ENCODE measurements around the gene ZNF555. TPM values are rescaled to one million over a fixed set of nuclear protein-coding genes. Genes with fewer than 3 reads are reported as not detected.

The ZNF555 gene
- total and polyA plus RNA-seq, 2 of the 13 experiments (the other 11 are each of a cell fraction or from before 2014, with no cell fraction given): 5.0 to 8.0 TPM

GRCh38 chr19:2809387-2810140 is 31.7 kb upstream of the ZNF555 start (continued):
- TF ChIP-seq SAFB2 (CRISPR knock-in tag; IDR thresholded peaks at IDR 0.05; ENCODE audit: borderline replicate concordance, low read depth): no peak
- no peak for TF ChIP-seq POLR2G (IDR thresholded peaks at IDR 0.05; ENCODE audit: low read depth, low read length)
- TF ChIP-seq RBFOX2 (IDR thresholded peaks at IDR 0.05; ENCODE audit: low read depth, low read length): 0 out of 2 replicates have a peak, but pooled peaks have one; percentile 2
- no peak for TF ChIP-seq ADNP (CRISPR knock-in tag; IDR thresholded peaks at IDR 0.05)
- TF ChIP-seq ZIK1 (CRISPR knock-in tag; IDR thresholded peaks at IDR 0.05; ENCODE audit: borderline replicate concordance, low read depth): no peak
- no peak for TF ChIP-seq KLF16 (CRISPR knock-in tag; IDR thresholded peaks at IDR 0.05)

- no peak for ATAC-seq
- no peak for FAIRE-seq
- Histone ChIP-seq H3K9me3 (ENCODE audit: low read length) (no peaks in the 10 kb centered on the region), H2AFZ (ENCODE audit: low read length) (no peak overlapping the region), H3K4me2 (ENCODE audit: low read depth, low read length) (peak overlapping the region; percentile 30; the same call in 1 of the 2 replicates), H3K36me3 (replicated peaks in 1 of 2; ENCODE audit: control insufficient read depth in 1 of 2, insufficient read depth in 2 of 2, low read length in 2 of 2) (peaks cover 15 to 44% of the 10 kb centered on the region in 2 experiments; a peak in 4 of 5 replicates), H3K27ac (ENCODE audit: extremely low read length, insufficient read depth, low read length) (peak overlapping the region; percentile 66), H3K9ac (ENCODE audit: insufficient read depth, low read depth, low read length) (peak overlapping the region; percentile 54), H3K4me1 (ENCODE audit: insufficient read depth, low read length) (peaks cover 18% of the 10 kb centered on the region), H3K79me2 (ENCODE audit: insufficient read depth, low read length) (no peaks in the 10 kb centered on the region), H3K4me3 (replicated peaks in 1 of 3; ENCODE audit: insufficient read depth in 1 of 3, low read depth in 2 of 3, low read length in 3 of 3) (no peak overlapping the region), H3K27me3 (ENCODE audit: control insufficient read depth in 1 of 2, insufficient read depth in 2 of 2, low read length in 2 of 2) (no peaks in the 10 kb centered on the region), H4K20me1 (ENCODE audit: insufficient read depth, low read length) (no peaks in the 10 kb centered on the region)
- ChIA-PET POLR2A (interaction anchor here (0.9 to 2.5 kb wide), 8 partner anchors 9 to 56 kb away, joined by 3 to 18 read pairs (median 6); partner anchors contain the start of genes SGTA, THOP1, ZNF554 and ZNF555), CTCF (ENCODE audit: low intra/inter-chr PET ratio, low total read pairs) (no interaction called here)
- BruUV-seq (replicated peaks): no TSS peak
- 95% methylated on average over 21 of the region's 58 CpGs for WGBS (ENCODE audit: low lambda C conversion rate)
- in situ Hi-C loops (cut with HindIII; ENCODE audit: extremely low pct_ligation_motif_present, low pct_unique_long_range_greater_than_20kb): loop anchor here (10.0 kb wide), 1 partner anchor 64 kb away; no protein-coding TSS in a partner anchor
- intact Hi-C loops (cut with micrococcal nuclease; ENCODE audit: unreplicated experiment): no loop called here
- no peak for DNase-seq (ENCODE audit: low spot score)
- no peak for TF ChIP-seq SYNCRIP (IDR thresholded peaks at IDR 0.05; ENCODE audit: insufficient read depth, low read depth, low read length)
- TF ChIP-seq CERS6 (CRISPR knock-in tag; IDR thresholded peaks at IDR 0.05): no peak
- no peak for TF ChIP-seq ZNF607 (CRISPR knock-in tag; IDR thresholded peaks at IDR 0.05; ENCODE audit: borderline replicate concordance)
- TF ChIP-seq ZBTB20 (CRISPR knock-in tag; IDR thresholded peaks at IDR 0.05; ENCODE audit: borderline replicate concordance, low read depth): no peak
- TF ChIP-seq AGO2 (optimal IDR thresholded peaks at IDR 0.05; ENCODE audit: low read depth, low read length): peak; percentile 14
- TF ChIP-seq NR2F2 (IDR thresholded peaks at IDR 0.05; ENCODE audit: borderline replicate concordance, low read depth): no peak
- no peak for TF ChIP-seq SIX1 (CRISPR knock-in tag; IDR thresholded peaks at IDR 0.05; ENCODE audit: borderline replicate concordance)
- 0 out of 2 replicates have a peak, but pooled peaks have one; percentile 20 for TF ChIP-seq EED (CRISPR knock-in tag; IDR thresholded peaks at IDR 0.05)
- TF ChIP-seq ZNF800 (CRISPR knock-in tag; IDR thresholded peaks at IDR 0.05): no peak
- TF ChIP-seq MXD4 (CRISPR knock-in tag; IDR thresholded peaks at IDR 0.05): no peak
- TF ChIP-seq CREB1 (IDR thresholded peaks at IDR 0.05): no peak
- TF ChIP-seq CREB1 (CRISPR knock-in tag; IDR thresholded peaks at IDR 0.05): no peak
These were observed 30.9 kb upstream of the ZNF555 start for GRCh38 chr19:2810141-2811091.
